NB4 (cell line): ENCODE measurements around the gene AIG1.

ENCODE experiments used
- DNase-seq: peaks from one replicate; pipeline ENCODE4 v3.0.0; 2010; ENCODE audit warnings: low read depth
- H3K4me3 ChIP-seq: one replicate; pipeline ENCODE4 v1.5.1; 2011; ENCODE audit warnings: mild to moderate bottlenecking, low read depth, low read length, moderate library complexity
- CTCF ChIP-seq: IDR thresholded peaks from one replicate; pipeline ENCODE4 v1.5.1; 2012; ENCODE audit warnings: low read depth, low read length
- MYC ChIP-seq: IDR thresholded peaks from 2 replicates; pipeline ENCODE4 v1.6.1; 2011; ENCODE audit warnings: low read depth, low read length
- POLR2A ChIP-seq: IDR thresholded peaks from 2 replicates; pipeline ENCODE4 v1.6.1; 2011; ENCODE audit warnings: mild to moderate bottlenecking; ENCODE audit not compliant: insufficient read length; ENCODE audit errors: extremely low read depth
- TF ChIP-seq, protein P1 (sequence below): IDR thresholded peaks from 2 replicates; pipeline ENCODE4 v1.6.1; 2011; ENCODE audit warnings: low read depth, low read length

Gene AIG1

GRCh38 chr6:143276436-143276835 lies 215.7 kb downstream of the AIG1 start:
- peak; percentile 30 for DNase-seq
- no peak overlapping the region for H3K4me3 ChIP-seq
- TF ChIP-seq POLR2A: no peak
- TF ChIP-seq CTCF: no peak
- TF ChIP-seq, protein P1, sequence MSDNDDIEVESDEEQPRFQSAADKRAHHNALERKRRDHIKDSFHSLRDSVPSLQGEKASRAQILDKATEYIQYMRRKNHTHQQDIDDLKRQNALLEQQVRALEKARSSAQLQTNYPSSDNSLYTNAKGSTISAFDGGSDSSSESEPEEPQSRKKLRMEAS: no peak
- TF ChIP-seq MYC: no peak

GRCh38 chr6:143279385-143279784 lies 218.7 kb downstream of the AIG1 start:
- TF ChIP-seq, protein P1: no peak
- TF ChIP-seq POLR2A: no peak
- TF ChIP-seq CTCF: peak; percentile 13
- H3K4me3 ChIP-seq: no peak overlapping the region
- peak; percentile 22 for DNase-seq

DNA sequence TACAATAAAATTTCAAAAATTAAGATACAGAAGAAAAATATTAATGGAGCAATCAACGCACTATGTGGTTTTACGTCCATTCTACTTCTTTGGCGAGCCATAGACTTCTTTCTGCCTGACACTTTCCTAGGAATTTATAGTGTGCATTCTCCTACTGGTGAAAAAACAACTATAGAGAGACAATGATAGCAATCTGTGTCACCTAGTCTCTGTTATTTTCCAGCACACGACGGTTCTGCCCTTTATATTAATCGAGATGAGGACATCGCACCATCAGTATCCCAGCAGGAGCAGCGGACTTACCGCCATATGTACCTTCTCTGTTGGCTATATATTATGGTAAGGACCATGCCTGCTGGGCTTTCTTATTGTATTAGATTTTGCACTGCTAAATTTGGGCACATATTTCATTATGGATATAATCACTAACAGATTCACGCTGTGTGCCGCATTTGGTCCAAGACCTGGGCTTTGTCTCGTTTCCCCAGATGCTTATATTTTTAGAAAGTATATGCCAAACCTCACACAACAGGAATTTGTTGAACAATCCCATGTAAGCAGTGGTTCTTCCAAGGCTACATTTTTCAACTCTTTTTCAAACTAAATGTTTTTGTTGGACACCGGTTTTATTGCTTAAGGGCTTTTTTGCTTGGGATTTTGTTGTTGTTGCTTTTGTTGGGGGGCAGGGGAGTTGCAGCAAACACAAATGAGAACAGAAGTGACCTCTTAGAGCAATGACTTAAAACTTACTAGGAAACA lies 223.4 kb downstream of the AIG1 start:
- no peak for TF ChIP-seq POLR2A
- TF ChIP-seq MYC: no peak
- TF ChIP-seq, protein P1: no peak
- no peak for TF ChIP-seq CTCF
- DNase-seq: no peak
- no peak overlapping the region for H3K4me3 ChIP-seq

DNA sequence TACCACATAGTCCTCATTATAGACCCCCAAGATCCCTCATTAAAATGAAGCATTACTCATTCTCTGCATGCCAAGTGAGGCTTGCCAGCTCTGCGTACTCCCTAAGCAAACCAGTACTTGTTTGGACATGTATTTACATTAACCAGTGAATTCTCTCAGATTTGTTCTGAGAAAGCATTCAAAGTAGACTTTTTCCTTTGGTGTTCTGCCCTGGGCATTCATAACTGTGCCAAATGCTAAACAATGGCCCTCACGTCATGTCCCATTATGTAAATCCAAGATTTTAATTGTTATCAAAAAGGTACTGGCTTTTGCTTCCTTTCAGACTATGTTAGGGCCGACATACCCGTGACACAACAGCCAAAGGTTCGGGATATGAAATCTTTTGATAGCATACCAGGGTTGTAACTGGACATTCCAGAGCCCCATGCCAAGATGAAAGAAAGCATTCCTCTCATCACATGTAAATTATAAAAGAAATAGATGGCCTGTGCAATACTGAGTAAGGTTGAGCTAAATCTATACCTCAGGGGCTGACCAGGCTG lies 225.6 kb downstream of the AIG1 start:
- TF ChIP-seq MYC (no peak), CTCF (no peak), POLR2A (no peak)
- TF ChIP-seq, protein P1: no peak
- H3K4me3 ChIP-seq: no peak overlapping the region
- DNase-seq: no peak

- no peak overlapping the region for H3K4me3 ChIP-seq
- TF ChIP-seq POLR2A (no peak), MYC (no peak)
- TF ChIP-seq, protein P1: no peak
- no peak for DNase-seq
Observed at GRCh38 chr6:143288923-143289322, 228.2 kb downstream of the AIG1 start.

DNA sequence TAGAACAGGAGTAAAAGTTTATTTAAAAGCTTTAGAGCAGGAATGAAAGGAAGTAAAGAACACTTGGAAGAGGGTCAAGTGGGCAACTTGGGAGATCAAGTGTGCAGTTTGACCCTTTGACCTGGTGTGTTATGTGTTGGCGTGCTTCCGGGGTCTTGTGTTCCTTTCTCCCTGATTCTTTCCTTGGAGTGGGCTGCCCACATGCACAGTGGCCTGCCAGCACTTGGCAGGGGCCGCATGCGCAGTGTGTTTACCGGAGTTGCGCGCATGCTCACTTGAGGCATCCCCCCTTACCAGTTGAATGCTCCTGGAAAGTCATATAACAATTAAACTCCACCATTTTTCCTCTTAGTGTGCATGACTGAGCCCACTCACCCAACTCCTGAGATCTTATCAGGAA lies 229.5 kb downstream of the AIG1 start:
- DNase-seq: no peak
- TF ChIP-seq, protein P1: no peak
- TF ChIP-seq POLR2A (no peak), MYC (no peak), CTCF (no peak)
- no peak overlapping the region for H3K4me3 ChIP-seq
